WTC11 (cell line): ENCODE results near the gene BMPER. TPM values are rescaled to one million over a fixed set of nuclear protein-coding genes. Genes with fewer than 3 reads are reported as not detected.

Source experiments
- ATAC-seq: fragments of 200-7000 bp; cut with Tn5 transposase; 2 replicates; pipeline ENCODE4 v1.10.0; 2021; ENCODE audit warnings: mild to moderate bottlenecking, moderate library complexity
- CTCF ChIA-PET: fragments of 300-600 bp; sonication (Branson Sonifier 250); formaldehyde crosslinking; loops from one replicate; lab custom pipeline; 2021; ENCODE audit warnings: antibody characterized with exemption; lab: Charles Lee
- POLR2A ChIA-PET: fragments of 350-600 bp; sonication (Branson Sonifier 250); formaldehyde crosslinking; loops from one replicate; lab custom pipeline; 2021; ENCODE audit warnings: antibody characterized with exemption; lab: Charles Lee
- DNase-seq: peaks from one replicate; pipeline ENCODE4 v3.0.0; 2021; ENCODE audit warnings: low spot score
- H3K27ac Mint-ChIP-seq: 2 replicates; pipeline ENCODE4 v1.8.0; 2021; ENCODE audit warnings: mixed read lengths
- H3K27me3 Mint-ChIP-seq: 2 replicates; pipeline ENCODE4 v1.8.0; 2021; ENCODE audit warnings: low read depth, mild to moderate bottlenecking, moderate library complexity, mixed read lengths
- H3K36me3 Mint-ChIP-seq: 2 replicates; pipeline ENCODE4 v1.8.0; 2021; ENCODE audit warnings: mixed read lengths
- H3K4me1 Mint-ChIP-seq: 2 replicates; pipeline ENCODE4 v1.8.0; 2022; ENCODE audit warnings: mixed read lengths
- H3K4me3 Mint-ChIP-seq: 2 replicates; pipeline ENCODE4 v1.8.0; 2021; ENCODE audit warnings: mild to moderate bottlenecking, moderate library complexity, mixed read lengths
- H3K9me3 Mint-ChIP-seq: 2 replicates; pipeline ENCODE4 v1.8.0; 2021; ENCODE audit warnings: mixed read lengths
- CREB1 ChIP-seq: sonication (generic); formaldehyde crosslinking; IDR thresholded peaks from 2 replicates; pipeline ENCODE4 v1.8.0; 2023; ENCODE audit warnings: mild to moderate bottlenecking, missing genetic modification reagents
- ELF4 ChIP-seq: sonication (generic); formaldehyde crosslinking; IDR thresholded peaks from 2 replicates; pipeline ENCODE4 v1.8.1; 2022; ENCODE audit warnings: low read depth, mild to moderate bottlenecking, moderate library complexity, missing genetic modification reagents
- ESRRA ChIP-seq: sonication (generic); formaldehyde crosslinking; IDR thresholded peaks from 2 replicates; pipeline ENCODE4 v1.8.1; 2022; ENCODE audit warnings: mild to moderate bottlenecking, missing genetic modification reagents, borderline replicate concordance
- FOXP1 ChIP-seq: sonication (generic); formaldehyde crosslinking; IDR thresholded peaks from 2 replicates; pipeline ENCODE4 v1.8.0; 2022; ENCODE audit warnings: missing genetic modification reagents, mild to moderate bottlenecking, moderate library complexity, borderline replicate concordance
- HMGXB4 ChIP-seq: sonication (generic); formaldehyde crosslinking; IDR thresholded peaks from 2 replicates; pipeline ENCODE4 v1.8.1; 2023; ENCODE audit warnings: mild to moderate bottlenecking, moderate library complexity, missing genetic modification reagents
- IRF1 ChIP-seq: sonication (generic); formaldehyde crosslinking; IDR thresholded peaks from 2 replicates; pipeline ENCODE4 v1.8.0; 2023; ENCODE audit warnings: missing genetic modification reagents
- NR1H2 ChIP-seq: sonication (generic); formaldehyde crosslinking; IDR thresholded peaks from 2 replicates; pipeline ENCODE4 v1.9.0; 2021; ENCODE audit warnings: mild to moderate bottlenecking, moderate library complexity, missing genetic modification reagents
- PRRX2 ChIP-seq: fragments of 250-450 bp; sonication (Bioruptor Pico); IDR thresholded peaks from 2 replicates; pipeline ENCODE4 v1.8.0; 2021; ENCODE audit warnings: mild to moderate bottlenecking
- RORB ChIP-seq: fragments of 250-450 bp; sonication (Bioruptor Pico); IDR thresholded peaks from 2 replicates; pipeline ENCODE4 v1.9.0; 2021; ENCODE audit warnings: mild to moderate bottlenecking
- SMAD3 ChIP-seq: sonication (generic); formaldehyde crosslinking; IDR thresholded peaks from 2 replicates; pipeline ENCODE4 v1.8.0; 2022; ENCODE audit warnings: missing genetic modification reagents, mild to moderate bottlenecking, borderline replicate concordance
- TEAD1 ChIP-seq: sonication (generic); formaldehyde crosslinking; IDR thresholded peaks from 2 replicates; pipeline ENCODE4 v1.8.0; 2022; ENCODE audit warnings: mild to moderate bottlenecking, missing genetic modification reagents
- ZNF317 ChIP-seq: sonication (generic); formaldehyde crosslinking; IDR thresholded peaks from 2 replicates; pipeline ENCODE4 v1.8.1; 2023; ENCODE audit warnings: low read depth, mild to moderate bottlenecking, moderate library complexity, missing genetic modification reagents, borderline replicate concordance
- ZNF423 ChIP-seq: fragments of 250-450 bp; sonication (Bioruptor Pico); IDR thresholded peaks from 2 replicates; pipeline ENCODE4 v2.1.2; 2022; ENCODE audit warnings: mild to moderate bottlenecking, moderate library complexity
- total RNA-seq: library from RNA; stranded (reverse); gene quantifications from 3 replicates; pipeline ENCODE4 v1.2.3, GENCODE V29; 2021
- TF ChIP-seq, protein P1 (sequence below): fragments of 200-600 bp; IDR thresholded peaks from 2 replicates; pipeline ENCODE4 v1.8.0; 2022; ENCODE audit warnings: antibody characterized with exemption
- TF ChIP-seq, protein P2 (sequence below): sonication (generic); formaldehyde crosslinking; conservative IDR thresholded peaks from 2 replicates; pipeline ENCODE4 v1.8.1; 2023; ENCODE audit warnings: mild to moderate bottlenecking, low read depth, missing genetic modification reagents, moderate library complexity
- TF ChIP-seq, protein P3 (sequence below): fragments of 250-450 bp; sonication (Bioruptor Pico); IDR thresholded peaks from 2 replicates; pipeline ENCODE4 v1.9.0; 2021; ENCODE audit warnings: mild to moderate bottlenecking

Gene BMPER
- total RNA-seq, 1 experiment from 2014 or later: 1.9 TPM

DNA sequence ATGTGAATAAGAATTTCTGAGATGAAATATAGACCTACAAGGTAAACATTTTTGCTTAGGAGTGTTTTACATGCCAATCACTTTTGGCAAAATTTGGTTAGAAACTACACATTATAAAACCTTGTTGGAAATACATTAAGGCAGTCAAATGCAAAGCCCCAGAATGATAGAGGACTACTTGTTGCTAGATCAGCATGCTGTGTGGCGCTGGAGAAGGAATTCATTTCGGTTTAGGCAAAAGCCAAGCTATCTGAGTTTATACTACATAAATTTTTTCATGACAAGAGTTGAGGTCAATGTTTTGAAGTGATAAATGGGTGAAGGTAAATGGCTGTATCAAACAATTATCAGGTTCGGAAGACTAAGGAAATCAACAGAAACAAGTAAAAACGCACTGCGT lies 2.3 kb downstream of the BMPER start:
- H3K36me3 Mint-ChIP-seq: no peaks in the 10 kb centered on the region
- H3K9me3 Mint-ChIP-seq: no peaks in the 10 kb centered on the region
- peaks cover 16% of the 10 kb centered on the region for H3K4me1 Mint-ChIP-seq
- DNase-seq (no peak), ATAC-seq (no peak)
- CTCF ChIA-PET: interaction anchor here (3.3 kb wide), 1 partner anchor 25 kb away, joined by 34 read pairs; no protein-coding TSS in a partner anchor
- H3K4me3 Mint-ChIP-seq: no peak overlapping the region
- TF ChIP-seq NR1H2 (CRISPR knock-in tag): no peak
- no peak for TF ChIP-seq CREB1 (CRISPR knock-in tag)
- TF ChIP-seq HMGXB4 (CRISPR knock-in tag): no peak
- TF ChIP-seq IRF1: no peak
- no peak for TF ChIP-seq ESRRA (CRISPR knock-in tag)
- TF ChIP-seq, protein P1, sequence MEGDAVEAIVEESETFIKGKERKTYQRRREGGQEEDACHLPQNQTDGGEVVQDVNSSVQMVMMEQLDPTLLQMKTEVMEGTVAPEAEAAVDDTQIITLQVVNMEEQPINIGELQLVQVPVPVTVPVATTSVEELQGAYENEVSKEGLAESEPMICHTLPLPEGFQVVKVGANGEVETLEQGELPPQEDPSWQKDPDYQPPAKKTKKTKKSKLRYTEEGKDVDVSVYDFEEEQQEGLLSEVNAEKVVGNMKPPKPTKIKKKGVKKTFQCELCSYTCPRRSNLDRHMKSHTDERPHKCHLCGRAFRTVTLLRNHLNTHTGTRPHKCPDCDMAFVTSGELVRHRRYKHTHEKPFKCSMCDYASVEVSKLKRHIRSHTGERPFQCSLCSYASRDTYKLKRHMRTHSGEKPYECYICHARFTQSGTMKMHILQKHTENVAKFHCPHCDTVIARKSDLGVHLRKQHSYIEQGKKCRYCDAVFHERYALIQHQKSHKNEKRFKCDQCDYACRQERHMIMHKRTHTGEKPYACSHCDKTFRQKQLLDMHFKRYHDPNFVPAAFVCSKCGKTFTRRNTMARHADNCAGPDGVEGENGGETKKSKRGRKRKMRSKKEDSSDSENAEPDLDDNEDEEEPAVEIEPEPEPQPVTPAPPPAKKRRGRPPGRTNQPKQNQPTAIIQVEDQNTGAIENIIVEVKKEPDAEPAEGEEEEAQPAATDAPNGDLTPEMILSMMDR: no peak
- TF ChIP-seq FOXP1 (CRISPR knock-in tag): no peak
- TF ChIP-seq, all 79 proteins: peak for 0
- no peak overlapping the region for H3K27ac Mint-ChIP-seq
- H3K27me3 Mint-ChIP-seq: peaks cover 52% of the 10 kb centered on the region
- POLR2A ChIA-PET: no interaction called here

GRCh38 chr7:33909318-33909717 lies 4.0 kb downstream of the BMPER start:
- ATAC-seq: no peak

More at GRCh38 chr7:33909318-33909717, 4.0 kb downstream of the BMPER start:
- Mint-ChIP-seq H3K9me3 (no peaks in the 10 kb centered on the region), H3K4me1 (peaks cover 2% of the 10 kb centered on the region; the same call in 1 of the 2 replicates), H3K27me3 (peaks cover 35% of the 10 kb centered on the region), H3K27ac (no peak overlapping the region), H3K36me3 (no peaks in the 10 kb centered on the region), H3K4me3 (no peak overlapping the region)
- DNase-seq: no peak
- ChIA-PET CTCF (interaction anchor here (0.6 to 3.3 kb wide), 8 partner anchors 14 to 450 kb away, joined by 3 to 34 read pairs (median 4); no protein-coding TSS in a partner anchor), POLR2A (no interaction called here)
- TF ChIP-seq ELF4 (no peak), SMAD3 (no peak), ZNF317 (CRISPR knock-in tag) (no peak), RORB (CRISPR knock-in tag) (no peak), TEAD1 (CRISPR knock-in tag) (no peak), PRRX2 (no peak), ZNF423 (CRISPR knock-in tag) (no peak)
- TF ChIP-seq, protein P2, sequence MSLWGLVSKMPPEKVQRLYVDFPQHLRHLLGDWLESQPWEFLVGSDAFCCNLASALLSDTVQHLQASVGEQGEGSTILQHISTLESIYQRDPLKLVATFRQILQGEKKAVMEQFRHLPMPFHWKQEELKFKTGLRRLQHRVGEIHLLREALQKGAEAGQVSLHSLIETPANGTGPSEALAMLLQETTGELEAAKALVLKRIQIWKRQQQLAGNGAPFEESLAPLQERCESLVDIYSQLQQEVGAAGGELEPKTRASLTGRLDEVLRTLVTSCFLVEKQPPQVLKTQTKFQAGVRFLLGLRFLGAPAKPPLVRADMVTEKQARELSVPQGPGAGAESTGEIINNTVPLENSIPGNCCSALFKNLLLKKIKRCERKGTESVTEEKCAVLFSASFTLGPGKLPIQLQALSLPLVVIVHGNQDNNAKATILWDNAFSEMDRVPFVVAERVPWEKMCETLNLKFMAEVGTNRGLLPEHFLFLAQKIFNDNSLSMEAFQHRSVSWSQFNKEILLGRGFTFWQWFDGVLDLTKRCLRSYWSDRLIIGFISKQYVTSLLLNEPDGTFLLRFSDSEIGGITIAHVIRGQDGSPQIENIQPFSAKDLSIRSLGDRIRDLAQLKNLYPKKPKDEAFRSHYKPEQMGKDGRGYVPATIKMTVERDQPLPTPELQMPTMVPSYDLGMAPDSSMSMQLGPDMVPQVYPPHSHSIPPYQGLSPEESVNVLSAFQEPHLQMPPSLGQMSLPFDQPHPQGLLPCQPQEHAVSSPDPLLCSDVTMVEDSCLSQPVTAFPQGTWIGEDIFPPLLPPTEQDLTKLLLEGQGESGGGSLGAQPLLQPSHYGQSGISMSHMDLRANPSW: no peak
- TF ChIP-seq, protein P3, sequence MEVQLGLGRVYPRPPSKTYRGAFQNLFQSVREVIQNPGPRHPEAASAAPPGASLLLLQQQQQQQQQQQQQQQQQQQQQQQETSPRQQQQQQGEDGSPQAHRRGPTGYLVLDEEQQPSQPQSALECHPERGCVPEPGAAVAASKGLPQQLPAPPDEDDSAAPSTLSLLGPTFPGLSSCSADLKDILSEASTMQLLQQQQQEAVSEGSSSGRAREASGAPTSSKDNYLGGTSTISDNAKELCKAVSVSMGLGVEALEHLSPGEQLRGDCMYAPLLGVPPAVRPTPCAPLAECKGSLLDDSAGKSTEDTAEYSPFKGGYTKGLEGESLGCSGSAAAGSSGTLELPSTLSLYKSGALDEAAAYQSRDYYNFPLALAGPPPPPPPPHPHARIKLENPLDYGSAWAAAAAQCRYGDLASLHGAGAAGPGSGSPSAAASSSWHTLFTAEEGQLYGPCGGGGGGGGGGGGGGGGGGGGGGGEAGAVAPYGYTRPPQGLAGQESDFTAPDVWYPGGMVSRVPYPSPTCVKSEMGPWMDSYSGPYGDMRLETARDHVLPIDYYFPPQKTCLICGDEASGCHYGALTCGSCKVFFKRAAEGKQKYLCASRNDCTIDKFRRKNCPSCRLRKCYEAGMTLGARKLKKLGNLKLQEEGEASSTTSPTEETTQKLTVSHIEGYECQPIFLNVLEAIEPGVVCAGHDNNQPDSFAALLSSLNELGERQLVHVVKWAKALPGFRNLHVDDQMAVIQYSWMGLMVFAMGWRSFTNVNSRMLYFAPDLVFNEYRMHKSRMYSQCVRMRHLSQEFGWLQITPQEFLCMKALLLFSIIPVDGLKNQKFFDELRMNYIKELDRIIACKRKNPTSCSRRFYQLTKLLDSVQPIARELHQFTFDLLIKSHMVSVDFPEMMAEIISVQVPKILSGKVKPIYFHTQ (CRISPR knock-in tag): no peak
